ENCODE measurements around the gene ARHGEF11.

Gene ARHGEF11

GRCh38 chr1:156893048-156893953 lies 152.2 kb downstream of the ARHGEF11 start, which contains the start of gene PEAR1:
Gene PEAR1 (plus strand): TSS chr1:156893718. CDS start chr1:156903927, 10,209 bp downstream.
- no peak for DNase-seq

DNA sequence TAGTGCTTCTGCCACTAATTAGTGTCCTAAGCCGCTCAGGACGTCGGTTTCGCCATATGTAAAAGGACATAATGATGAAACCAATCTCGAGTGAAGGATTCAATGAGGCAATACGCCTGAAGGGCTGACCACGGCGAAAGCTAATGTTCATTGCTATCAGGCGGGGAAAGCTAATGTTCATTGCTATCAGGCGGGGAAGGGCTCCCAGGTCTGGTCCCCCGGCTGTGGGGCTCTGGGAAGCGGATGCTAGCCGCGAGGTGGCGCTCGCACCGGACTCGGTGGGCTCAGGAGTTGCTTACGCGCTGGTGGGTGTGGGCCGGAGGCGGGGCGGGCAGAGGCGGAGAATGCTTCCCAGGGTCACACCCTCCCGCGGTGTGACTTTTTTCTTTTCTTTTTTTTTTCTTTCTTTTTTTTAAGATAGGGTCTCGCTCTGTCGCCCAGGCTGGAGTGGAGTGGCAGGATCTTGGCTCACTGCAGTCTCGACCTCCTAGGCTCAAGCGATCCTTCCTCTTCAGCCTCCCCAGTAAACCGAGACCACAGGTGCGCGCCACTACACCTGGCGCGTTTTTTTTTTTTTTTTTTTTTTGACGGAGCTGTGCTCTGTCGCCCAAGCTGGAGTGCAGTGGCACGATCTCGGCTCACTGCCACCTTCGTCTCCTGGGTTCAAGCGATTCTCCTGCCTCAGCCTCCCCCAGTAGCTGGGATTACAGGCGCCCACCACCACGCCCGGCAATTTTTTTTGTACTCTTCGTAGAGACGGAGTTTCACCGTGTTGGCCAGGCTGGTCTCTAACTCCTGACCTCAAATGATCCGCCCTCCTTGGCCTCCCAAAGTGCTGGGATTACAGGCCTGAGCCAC lies 153.1 kb downstream of the ARHGEF11 start:
- peak; percentile 70 to 85 for DNase-seq

DNA sequence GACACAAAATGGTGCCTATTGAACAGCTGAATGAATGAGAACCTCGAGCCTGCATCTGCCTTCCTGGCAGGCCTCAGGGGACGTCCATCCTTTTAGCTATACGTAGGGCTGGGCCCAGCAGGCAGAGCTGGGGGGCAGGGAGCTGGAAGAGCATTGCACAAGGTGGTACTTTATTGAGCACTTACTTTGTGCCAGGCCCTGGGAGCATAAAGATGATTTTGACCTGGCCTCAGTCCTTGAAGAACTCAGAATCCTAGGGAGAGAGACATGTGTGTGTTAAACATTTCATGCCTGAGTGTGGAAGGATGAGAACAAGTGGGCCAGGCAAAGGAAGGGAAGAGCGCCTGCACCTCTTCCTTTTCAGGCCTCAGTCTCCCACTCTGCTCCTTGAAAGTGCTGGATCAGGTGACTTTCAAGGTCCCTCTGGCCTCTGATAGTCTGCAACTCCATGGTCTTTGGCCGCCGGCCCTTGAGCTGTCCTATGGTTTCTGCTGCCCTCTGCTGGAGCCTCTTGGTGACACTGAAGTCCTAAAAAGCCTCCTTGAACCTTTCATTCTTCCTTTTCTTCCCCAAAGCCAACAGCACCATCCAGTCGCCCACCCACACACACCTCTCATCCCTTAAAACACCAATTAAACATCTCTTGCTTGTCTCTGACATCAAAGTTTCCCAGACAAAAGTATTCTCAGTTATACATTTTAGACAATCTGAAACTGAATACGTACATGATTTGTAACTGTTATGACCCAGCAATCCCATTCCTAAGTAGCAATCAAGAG lies 155.6 kb downstream of the ARHGEF11 start:
- DNase-seq = peak; percentile 79 to 90

DNA sequence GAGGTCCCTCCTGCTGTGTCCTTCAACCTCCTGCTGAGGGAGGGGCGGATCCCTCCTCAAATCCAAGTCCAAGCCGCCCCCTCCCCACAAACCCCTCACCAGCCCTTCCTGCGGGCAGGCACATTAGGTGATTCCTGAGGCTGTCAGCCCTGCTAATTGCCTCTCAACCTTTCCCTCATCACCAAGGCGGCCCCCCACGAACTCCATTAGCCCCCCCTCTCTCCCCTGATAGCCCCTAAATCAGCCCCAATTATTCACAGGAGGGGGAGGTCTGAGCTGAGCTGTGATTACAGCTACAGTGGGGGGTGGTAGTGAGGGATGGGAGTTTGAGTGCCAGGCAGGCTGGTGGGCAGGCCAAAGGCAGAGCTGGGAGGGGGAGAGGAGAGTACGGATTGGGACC lies 157.8 kb downstream of the ARHGEF11 start:
- no peak for DNase-seq

- no peak for DNase-seq
Observed at GRCh38 chr1:156887317-156887716, 158.2 kb downstream of the ARHGEF11 start.

DNA sequence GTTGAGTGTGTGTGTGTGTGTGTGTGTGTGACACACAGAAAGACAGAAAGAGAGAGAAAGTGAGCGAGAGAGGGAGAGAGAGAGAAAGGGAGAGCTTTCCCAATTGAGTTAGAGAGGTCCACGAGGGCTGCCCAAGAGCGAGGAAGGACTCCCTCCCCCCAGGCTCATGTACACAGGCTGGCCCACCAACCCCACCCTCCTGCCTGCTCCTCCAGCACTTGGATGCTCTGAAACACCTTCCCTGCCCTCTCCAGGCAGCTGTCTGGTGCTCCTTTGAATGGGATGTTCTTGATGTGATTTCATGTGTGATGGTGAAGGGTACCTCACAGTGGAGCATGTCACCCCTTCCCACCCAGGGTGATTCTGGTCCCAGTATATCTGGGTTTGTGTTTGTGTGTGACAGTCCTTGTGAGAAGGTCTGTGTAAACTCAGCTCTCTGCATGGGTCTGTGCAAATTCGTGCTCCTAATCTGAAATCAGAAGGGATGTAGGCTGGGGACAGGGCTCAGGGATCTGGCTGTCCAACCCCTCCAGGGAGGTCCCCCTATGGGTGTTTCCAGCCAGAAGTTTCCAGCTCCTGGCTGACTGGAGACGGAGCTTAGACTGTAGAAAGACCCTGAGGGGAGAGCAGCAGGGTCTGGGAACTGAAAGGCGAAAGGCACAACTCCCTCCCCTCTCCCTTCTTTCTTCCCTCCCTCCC lies 158.8 kb downstream of the ARHGEF11 start:
- no peak for DNase-seq

DNA sequence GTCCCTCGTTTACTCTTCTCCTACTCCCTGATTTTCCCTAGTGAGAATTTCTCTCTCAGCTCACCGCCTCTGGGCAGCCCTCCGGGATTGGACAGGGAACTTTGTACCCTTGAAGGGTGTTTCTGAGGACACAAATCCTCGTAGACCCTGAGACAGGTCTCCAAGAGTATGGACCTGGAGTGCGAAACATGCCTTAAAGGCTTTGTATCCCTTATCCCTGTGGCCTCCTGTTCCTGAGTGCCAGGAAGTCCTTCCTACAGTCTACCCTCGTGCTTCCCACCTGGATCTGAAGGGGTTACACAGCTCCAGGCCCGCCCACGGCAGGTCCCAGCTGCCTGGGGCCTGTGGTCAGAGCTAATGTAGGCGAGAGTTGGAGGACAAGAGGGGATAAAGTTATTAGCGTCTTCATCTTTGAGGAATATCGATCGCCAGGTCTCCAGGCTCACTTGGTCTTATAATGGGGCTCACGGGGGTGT lies 159.6 kb downstream of the ARHGEF11 start:
- no peak for DNase-seq

DNA sequence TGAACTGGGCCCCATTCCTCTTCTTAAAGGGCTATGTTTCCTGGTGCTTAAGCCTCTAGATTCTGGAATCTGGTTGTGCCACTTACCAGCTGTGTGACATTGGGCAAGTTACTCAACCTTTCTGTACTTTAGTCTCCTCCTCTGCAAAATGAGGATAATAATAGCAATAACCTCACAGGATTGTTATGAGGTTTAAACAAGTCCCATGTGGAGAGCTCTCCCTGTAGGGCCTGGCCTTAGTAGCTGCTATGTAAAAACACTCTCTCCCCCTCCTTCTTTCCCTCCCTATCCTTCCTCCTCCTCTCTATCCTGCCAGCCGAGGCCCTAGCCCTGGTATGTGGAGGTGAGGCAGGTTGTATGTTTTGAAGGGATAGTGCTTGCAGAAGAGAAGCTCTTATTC lies 160.2 kb downstream of the ARHGEF11 start:
- DNase-seq = no peak

All from NCI-H446 (cell line).